K562 (cell line): ENCODE measurements around the gene ATP5MC3. TPM values are rescaled to one million over a fixed set of nuclear protein-coding genes. Genes with fewer than 3 reads are reported as not detected.

Experiments
- CC2D1A ChIP-seq: fragments of 450-650 bp; IDR thresholded peaks from 2 replicates; pipeline ENCODE4 v1.6.1; 2017; ENCODE audit warnings: mild to moderate bottlenecking
- CLOCK ChIP-seq: fragments of 250-450 bp; sonication (Bioruptor Pico); IDR thresholded peaks from 2 replicates; pipeline ENCODE4 v1.4.0; 2020; ENCODE audit warnings: mild to moderate bottlenecking, moderate library complexity, borderline replicate concordance
- EGR1 ChIP-seq: fragments of 450-650 bp; conservative IDR thresholded peaks from 2 replicates; pipeline ENCODE4 v1.6.1; 2017; ENCODE audit warnings: mild to moderate bottlenecking
- FOS ChIP-seq: IDR thresholded peaks from 3 replicates; pipeline ENCODE4 v1.6.1; 2011; ENCODE audit not compliant: insufficient read length; ENCODE audit errors: extremely low read depth
- FOXP4 ChIP-seq: sonication (generic); formaldehyde crosslinking; IDR thresholded peaks from 2 replicates; pipeline ENCODE4 v1.8.0; 2022; ENCODE audit warnings: mild to moderate bottlenecking, missing genetic modification reagents, borderline replicate concordance
- RBM17 ChIP-seq: fragments of 200-400 bp; formaldehyde crosslinking; IDR thresholded peaks from 2 replicates; pipeline ENCODE4 v1.6.1; 2017; ENCODE audit warnings: low read depth, mild to moderate bottlenecking, low read length, borderline replicate concordance
- RERE ChIP-seq: sonication (generic); formaldehyde crosslinking; IDR thresholded peaks from 2 replicates; pipeline ENCODE4 v1.8.0; 2023; ENCODE audit warnings: missing genetic modification reagents, mild to moderate bottlenecking, borderline replicate concordance
- SAP30 ChIP-seq: fragments of 200-600 bp; sonication (generic); IDR thresholded peaks from 2 replicates; pipeline ENCODE4 v1.6.1; 2012; ENCODE audit warnings: borderline replicate concordance, low read depth, mild to moderate bottlenecking, moderate library complexity, low read length, control low read depth, inconsistent platforms; ENCODE audit not compliant: insufficient read depth, poor library complexity, severe bottlenecking
- ZNF133 ChIP-seq: fragments of 250-450 bp; sonication (Bioruptor Pico); IDR thresholded peaks from 2 replicates; pipeline ENCODE4 v1.4.0; 2020; ENCODE audit warnings: mild to moderate bottlenecking
- ZNF592 ChIP-seq: fragments of 450-650 bp; IDR thresholded peaks from 2 replicates; pipeline ENCODE4 v1.6.1; 2017; ENCODE audit warnings: antibody characterized with exemption, mild to moderate bottlenecking
- ZNF830 ChIP-seq: fragments of 250-450 bp; sonication (Bioruptor Pico); IDR thresholded peaks from 2 replicates; pipeline ENCODE4 v1.5.0; 2021; ENCODE audit warnings: mild to moderate bottlenecking
- polyA plus RNA-seq, 8 experiments: library from polyadenylated mRNA; depleted of rRNA in 4 of 8; stranded (reverse) in 5 of 8; unstranded in 3 of 8; fragments of >200 nt; fragmentation: Nextera tagmentation in 2 of 8; fragmentation: Illumina TruSeq in 1 of 8; extraction: Ambion mirVana in 2 of 8; extraction: Trizol in 1 of 8; gene quantifications; 2 replicates each; pipeline versions ENCODE4 v1.2.1 to v1.2.3, GENCODE V29; 2011 to 2014; ENCODE audit warnings: inconsistent platforms in 1 of 8, missing spikeins in 1 of 8
- total RNA-seq, 7 experiments: library from RNA; depleted of rRNA in 6 of 7; stranded (reverse); fragments of >200 nt in 6 of 7; fragmentation: Illumina TruSeq in 2 of 7; extraction: Trizol in 2 of 7; gene quantifications; 2 replicates each; pipeline versions ENCODE4 v1.2.1 to v1.2.3, GENCODE V29; 2011 to 2021; ENCODE audit warnings: low replicate concordance in 1 of 7

ATP5MC3 gene
- total and polyA plus RNA-seq, 9 of the 15 experiments (the other 6 are each of a cell fraction or from before 2014, with no cell fraction given) = 423 to 2,565 (median 1,012) TPM

GRCh38 chr2:175181104-175181876, at the start of gene ATP5MC3 (continued):
- peak; percentile 36; the same call in 1 of the 2 replicates for TF ChIP-seq FOXP4 (CRISPR knock-in tag)
- peak; percentile 21; the same call in 1 of the 2 replicates for TF ChIP-seq ZNF830
- peak; percentile 50 for TF ChIP-seq SAP30
- TF ChIP-seq FOS = no peak
- 0 out of 2 replicates have a peak, but pooled peaks have one; percentile 59 for TF ChIP-seq RERE (CRISPR knock-in tag)
- no peak for TF ChIP-seq RBM17
- TF ChIP-seq CLOCK (CRISPR knock-in tag) = no peak
- TF ChIP-seq EGR1 = 0 out of 2 replicates have a peak, but pooled peaks have one; percentile 21
- TF ChIP-seq ZNF133 = no peak
- no peak; the same call in 1 of the 2 replicates for TF ChIP-seq ZNF592
- 0 out of 2 replicates have a peak, but pooled peaks have one; percentile 90 for TF ChIP-seq CC2D1A
